ENCODE results near the gene DSC3. TPM values are rescaled to one million over a fixed set of nuclear protein-coding genes. Genes with fewer than 3 reads are reported as not detected.

Gene DSC3
- total and polyA plus RNA-seq, 2 experiments from 2014 or later, result 0.52 to 2.1 TPM

DNA sequence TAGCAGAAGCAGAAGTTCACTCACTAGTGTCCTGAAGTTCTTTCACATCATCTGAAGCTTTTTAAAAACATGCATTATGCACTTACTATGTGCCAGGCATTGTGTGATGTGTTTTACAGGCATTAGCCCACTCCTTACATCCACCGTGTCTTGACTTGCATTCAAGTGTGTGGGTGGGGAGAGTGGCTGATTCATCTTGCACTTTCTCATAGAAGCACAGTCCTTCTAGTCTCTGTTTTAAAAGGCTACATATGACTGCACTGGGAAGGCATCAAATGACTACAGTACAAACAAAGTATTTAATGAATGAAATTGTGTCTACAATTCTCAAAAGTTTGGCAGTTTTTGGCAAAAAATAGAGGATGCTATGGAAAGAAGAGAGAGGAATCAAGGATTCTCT, 21.6 kb upstream of the DSC3 start:
- H3K79me2 ChIP-seq (replicated peaks; ENCODE audit: insufficient read depth), result no peaks in the 10 kb centered on the region
- ATAC-seq, result no peak
- H3K4me3 Mint-ChIP-seq, result no peak overlapping the region

More for the DNA sequence above, 21.6 kb upstream of the DSC3 start:
- H3K27me3 ChIP-seq (ENCODE audit: insufficient read depth), result no peaks in the 10 kb centered on the region
- DNase-seq (ENCODE audit: low spot score), result no peak
- H2AFZ ChIP-seq, result no peak overlapping the region
- H3K27ac ChIP-seq (ENCODE audit: low read depth), result no peak overlapping the region
- peaks cover 12% of the 10 kb centered on the region; the same call in 1 of the 2 replicates for H3K36me3 ChIP-seq (ENCODE audit: insufficient read depth)
- H3K27ac Mint-ChIP-seq, result no peak overlapping the region
- no peak for TF ChIP-seq EZH2 (IDR thresholded peaks at IDR 0.05; ENCODE audit: low read depth, unreplicated experiment)
- TF ChIP-seq, protein P1, sequence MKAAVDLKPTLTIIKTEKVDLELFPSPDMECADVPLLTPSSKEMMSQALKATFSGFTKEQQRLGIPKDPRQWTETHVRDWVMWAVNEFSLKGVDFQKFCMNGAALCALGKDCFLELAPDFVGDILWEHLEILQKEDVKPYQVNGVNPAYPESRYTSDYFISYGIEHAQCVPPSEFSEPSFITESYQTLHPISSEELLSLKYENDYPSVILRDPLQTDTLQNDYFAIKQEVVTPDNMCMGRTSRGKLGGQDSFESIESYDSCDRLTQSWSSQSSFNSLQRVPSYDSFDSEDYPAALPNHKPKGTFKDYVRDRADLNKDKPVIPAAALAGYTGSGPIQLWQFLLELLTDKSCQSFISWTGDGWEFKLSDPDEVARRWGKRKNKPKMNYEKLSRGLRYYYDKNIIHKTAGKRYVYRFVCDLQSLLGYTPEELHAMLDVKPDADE (IDR thresholded peaks at IDR 0.05), result no peak
- TF ChIP-seq, protein P2, sequence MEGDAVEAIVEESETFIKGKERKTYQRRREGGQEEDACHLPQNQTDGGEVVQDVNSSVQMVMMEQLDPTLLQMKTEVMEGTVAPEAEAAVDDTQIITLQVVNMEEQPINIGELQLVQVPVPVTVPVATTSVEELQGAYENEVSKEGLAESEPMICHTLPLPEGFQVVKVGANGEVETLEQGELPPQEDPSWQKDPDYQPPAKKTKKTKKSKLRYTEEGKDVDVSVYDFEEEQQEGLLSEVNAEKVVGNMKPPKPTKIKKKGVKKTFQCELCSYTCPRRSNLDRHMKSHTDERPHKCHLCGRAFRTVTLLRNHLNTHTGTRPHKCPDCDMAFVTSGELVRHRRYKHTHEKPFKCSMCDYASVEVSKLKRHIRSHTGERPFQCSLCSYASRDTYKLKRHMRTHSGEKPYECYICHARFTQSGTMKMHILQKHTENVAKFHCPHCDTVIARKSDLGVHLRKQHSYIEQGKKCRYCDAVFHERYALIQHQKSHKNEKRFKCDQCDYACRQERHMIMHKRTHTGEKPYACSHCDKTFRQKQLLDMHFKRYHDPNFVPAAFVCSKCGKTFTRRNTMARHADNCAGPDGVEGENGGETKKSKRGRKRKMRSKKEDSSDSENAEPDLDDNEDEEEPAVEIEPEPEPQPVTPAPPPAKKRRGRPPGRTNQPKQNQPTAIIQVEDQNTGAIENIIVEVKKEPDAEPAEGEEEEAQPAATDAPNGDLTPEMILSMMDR (conservative IDR thresholded peaks at IDR 0.05; ENCODE audit: low read depth in 2 of 2), result no peak
- TF ChIP-seq ZNF331 (CRISPR knock-in tag; IDR thresholded peaks at IDR 0.05; ENCODE audit: low read depth), result no peak
- no peak for TF ChIP-seq EZH2phosphoT487 (IDR thresholded peaks at IDR 0.05; ENCODE audit: unreplicated experiment)
- TF ChIP-seq, protein P3, sequence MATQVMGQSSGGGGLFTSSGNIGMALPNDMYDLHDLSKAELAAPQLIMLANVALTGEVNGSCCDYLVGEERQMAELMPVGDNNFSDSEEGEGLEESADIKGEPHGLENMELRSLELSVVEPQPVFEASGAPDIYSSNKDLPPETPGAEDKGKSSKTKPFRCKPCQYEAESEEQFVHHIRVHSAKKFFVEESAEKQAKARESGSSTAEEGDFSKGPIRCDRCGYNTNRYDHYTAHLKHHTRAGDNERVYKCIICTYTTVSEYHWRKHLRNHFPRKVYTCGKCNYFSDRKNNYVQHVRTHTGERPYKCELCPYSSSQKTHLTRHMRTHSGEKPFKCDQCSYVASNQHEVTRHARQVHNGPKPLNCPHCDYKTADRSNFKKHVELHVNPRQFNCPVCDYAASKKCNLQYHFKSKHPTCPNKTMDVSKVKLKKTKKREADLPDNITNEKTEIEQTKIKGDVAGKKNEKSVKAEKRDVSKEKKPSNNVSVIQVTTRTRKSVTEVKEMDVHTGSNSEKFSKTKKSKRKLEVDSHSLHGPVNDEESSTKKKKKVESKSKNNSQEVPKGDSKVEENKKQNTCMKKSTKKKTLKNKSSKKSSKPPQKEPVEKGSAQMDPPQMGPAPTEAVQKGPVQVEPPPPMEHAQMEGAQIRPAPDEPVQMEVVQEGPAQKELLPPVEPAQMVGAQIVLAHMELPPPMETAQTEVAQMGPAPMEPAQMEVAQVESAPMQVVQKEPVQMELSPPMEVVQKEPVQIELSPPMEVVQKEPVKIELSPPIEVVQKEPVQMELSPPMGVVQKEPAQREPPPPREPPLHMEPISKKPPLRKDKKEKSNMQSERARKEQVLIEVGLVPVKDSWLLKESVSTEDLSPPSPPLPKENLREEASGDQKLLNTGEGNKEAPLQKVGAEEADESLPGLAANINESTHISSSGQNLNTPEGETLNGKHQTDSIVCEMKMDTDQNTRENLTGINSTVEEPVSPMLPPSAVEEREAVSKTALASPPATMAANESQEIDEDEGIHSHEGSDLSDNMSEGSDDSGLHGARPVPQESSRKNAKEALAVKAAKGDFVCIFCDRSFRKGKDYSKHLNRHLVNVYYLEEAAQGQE (IDR thresholded peaks at IDR 0.05; ENCODE audit: unreplicated experiment), result no peak
- no peak for TF ChIP-seq STAT1 (IDR thresholded peaks at IDR 0.05; ENCODE audit: unreplicated experiment)
- TF ChIP-seq POLR2AphosphoS5 (IDR thresholded peaks at IDR 0.05; ENCODE audit: low read depth), result no peak
- no peak for TF ChIP-seq ZNF114 (CRISPR knock-in tag; IDR thresholded peaks at IDR 0.05)
- no peak for TF ChIP-seq CREB1 (CRISPR knock-in tag; IDR thresholded peaks at IDR 0.05; ENCODE audit: low read depth)
- TF ChIP-seq, protein P4, sequence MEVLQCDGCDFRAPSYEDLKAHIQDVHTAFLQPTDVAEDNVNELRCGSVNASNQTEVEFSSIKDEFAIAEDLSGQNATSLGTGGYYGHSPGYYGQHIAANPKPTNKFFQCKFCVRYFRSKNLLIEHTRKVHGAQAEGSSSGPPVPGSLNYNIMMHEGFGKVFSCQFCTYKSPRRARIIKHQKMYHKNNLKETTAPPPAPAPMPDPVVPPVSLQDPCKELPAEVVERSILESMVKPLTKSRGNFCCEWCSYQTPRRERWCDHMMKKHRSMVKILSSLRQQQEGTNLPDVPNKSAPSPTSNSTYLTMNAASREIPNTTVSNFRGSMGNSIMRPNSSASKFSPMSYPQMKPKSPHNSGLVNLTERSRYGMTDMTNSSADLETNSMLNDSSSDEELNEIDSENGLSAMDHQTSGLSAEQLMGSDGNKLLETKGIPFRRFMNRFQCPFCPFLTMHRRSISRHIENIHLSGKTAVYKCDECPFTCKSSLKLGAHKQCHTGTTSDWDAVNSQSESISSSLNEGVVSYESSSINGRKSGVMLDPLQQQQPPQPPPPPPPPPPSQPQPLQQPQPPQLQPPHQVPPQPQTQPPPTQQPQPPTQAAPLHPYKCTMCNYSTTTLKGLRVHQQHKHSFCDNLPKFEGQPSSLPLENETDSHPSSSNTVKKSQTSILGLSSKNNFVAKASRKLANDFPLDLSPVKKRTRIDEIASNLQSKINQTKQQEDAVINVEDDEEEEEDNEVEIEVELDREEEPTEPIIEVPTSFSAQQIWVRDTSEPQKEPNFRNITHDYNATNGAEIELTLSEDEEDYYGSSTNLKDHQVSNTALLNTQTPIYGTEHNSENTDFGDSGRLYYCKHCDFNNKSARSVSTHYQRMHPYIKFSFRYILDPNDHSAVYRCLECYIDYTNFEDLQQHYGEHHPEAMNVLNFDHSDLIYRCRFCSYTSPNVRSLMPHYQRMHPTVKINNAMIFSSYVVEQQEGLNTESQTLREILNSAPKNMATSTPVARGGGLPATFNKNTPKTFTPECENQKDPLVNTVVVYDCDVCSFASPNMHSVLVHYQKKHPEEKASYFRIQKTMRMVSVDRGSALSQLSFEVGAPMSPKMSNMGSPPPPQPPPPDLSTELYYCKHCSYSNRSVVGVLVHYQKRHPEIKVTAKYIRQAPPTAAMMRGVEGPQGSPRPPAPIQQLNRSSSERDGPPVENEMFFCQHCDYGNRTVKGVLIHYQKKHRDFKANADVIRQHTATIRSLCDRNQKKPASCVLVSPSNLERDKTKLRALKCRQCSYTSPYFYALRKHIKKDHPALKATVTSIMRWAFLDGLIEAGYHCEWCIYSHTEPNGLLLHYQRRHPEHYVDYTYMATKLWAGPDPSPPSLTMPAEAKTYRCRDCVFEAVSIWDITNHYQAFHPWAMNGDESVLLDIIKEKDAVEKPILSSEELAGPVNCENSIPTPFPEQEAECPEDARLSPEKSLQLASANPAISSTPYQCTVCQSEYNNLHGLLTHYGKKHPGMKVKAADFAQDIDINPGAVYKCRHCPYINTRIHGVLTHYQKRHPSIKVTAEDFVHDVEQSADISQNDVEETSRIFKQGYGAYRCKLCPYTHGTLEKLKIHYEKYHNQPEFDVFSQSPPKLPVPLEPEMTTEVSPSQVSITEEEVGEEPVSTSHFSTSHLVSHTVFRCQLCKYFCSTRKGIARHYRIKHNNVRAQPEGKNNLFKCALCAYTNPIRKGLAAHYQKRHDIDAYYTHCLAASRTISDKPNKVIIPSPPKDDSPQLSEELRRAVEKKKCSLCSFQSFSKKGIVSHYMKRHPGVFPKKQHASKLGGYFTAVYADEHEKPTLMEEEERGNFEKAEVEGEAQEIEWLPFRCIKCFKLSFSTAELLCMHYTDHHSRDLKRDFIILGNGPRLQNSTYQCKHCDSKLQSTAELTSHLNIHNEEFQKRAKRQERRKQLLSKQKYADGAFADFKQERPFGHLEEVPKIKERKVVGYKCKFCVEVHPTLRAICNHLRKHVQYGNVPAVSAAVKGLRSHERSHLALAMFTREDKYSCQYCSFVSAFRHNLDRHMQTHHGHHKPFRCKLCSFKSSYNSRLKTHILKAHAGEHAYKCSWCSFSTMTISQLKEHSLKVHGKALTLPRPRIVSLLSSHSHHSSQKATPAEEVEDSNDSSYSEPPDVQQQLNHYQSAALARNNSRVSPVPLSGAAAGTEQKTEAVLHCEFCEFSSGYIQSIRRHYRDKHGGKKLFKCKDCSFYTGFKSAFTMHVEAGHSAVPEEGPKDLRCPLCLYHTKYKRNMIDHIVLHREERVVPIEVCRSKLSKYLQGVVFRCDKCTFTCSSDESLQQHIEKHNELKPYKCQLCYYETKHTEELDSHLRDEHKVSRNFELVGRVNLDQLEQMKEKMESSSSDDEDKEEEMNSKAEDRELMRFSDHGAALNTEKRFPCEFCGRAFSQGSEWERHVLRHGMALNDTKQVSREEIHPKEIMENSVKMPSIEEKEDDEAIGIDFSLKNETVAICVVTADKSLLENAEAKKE (CRISPR knock-in tag; IDR thresholded peaks at IDR 0.05), result no peak
- no peak for TF ChIP-seq NANOG (IDR thresholded peaks at IDR 0.05; ENCODE audit: borderline replicate concordance)
- no peak for TF ChIP-seq JUNB (IDR thresholded peaks at IDR 0.05; ENCODE audit: unreplicated experiment)
- H4K20me1 ChIP-seq (replicated peaks; ENCODE audit: insufficient read depth), result no peaks in the 10 kb centered on the region
- no peaks in the 10 kb centered on the region for H3K9me2 ChIP-seq (ENCODE audit: insufficient read depth)
- H3K27me3 Mint-ChIP-seq (ENCODE audit: insufficient read depth, low read depth, poor library complexity), result peaks cover 4% of the 10 kb centered on the region
- no peaks in the 10 kb centered on the region for H3F3A ChIP-seq (replicated peaks; ENCODE audit: low read depth)
- H3K9me3 Mint-ChIP-seq, result no peaks in the 10 kb centered on the region
- no peak overlapping the region for H3K4me3 ChIP-seq
- no peaks in the 10 kb centered on the region for H3K4me1 ChIP-seq (ENCODE audit: insufficient read depth)
- H3K4me2 ChIP-seq, result no peak overlapping the region
- peaks cover 7% of the 10 kb centered on the region for H3K4me1 Mint-ChIP-seq
- H3K36me3 Mint-ChIP-seq (ENCODE audit: low read depth), result peaks cover 5% of the 10 kb centered on the region; the same call in 2 of the 3 replicates

Data from GM23338 (cell line).